H1 (cell line): ENCODE results near the gene MAST2. TPM values are rescaled to one million over a fixed set of nuclear protein-coding genes. Genes with fewer than 3 reads are reported as not detected.

Source experiments
- CEBPB ChIP-seq: IDR thresholded peaks from 2 replicates; pipeline ENCODE4 v1.6.1; 2012; ENCODE audit warnings: low read depth, low read length
- GTF2F1 ChIP-seq: IDR thresholded peaks from 2 replicates; pipeline ENCODE4 v1.6.1; 2012; ENCODE audit warnings: low read depth, low read length, improper control_type of control experiment, borderline replicate concordance
- JUND ChIP-seq: IDR thresholded peaks from 2 replicates; pipeline ENCODE4 v1.6.1; 2011; ENCODE audit warnings: mild to moderate bottlenecking, improper control_type of control experiment, low read length
- KDM1A ChIP-seq: fragments of 200-600, 300-600 bp; sonication (generic); IDR thresholded peaks from 2 replicates; pipeline ENCODE4 v1.7.1; 2016; ENCODE audit warnings: mild to moderate bottlenecking, low read length, borderline replicate concordance
- NANOG ChIP-seq: IDR thresholded peaks from 2 replicates; pipeline ENCODE4 v1.6.1; 2011; ENCODE audit warnings: low read length, low read depth, mild to moderate bottlenecking, inconsistent platforms; ENCODE audit not compliant: insufficient read depth, poor library complexity, severe bottlenecking
- RBBP5 ChIP-seq: IDR thresholded peaks from 2 replicates; pipeline ENCODE4 v1.7.1; 2012; ENCODE audit warnings: low read depth, mild to moderate bottlenecking, inconsistent platforms, low read length, moderate library complexity, borderline replicate concordance
- SIRT6 ChIP-seq: IDR thresholded peaks from one replicate; pipeline ENCODE4 v1.7.1; 2012; ENCODE audit warnings: low read length, inconsistent platforms
- SP1 ChIP-seq: IDR thresholded peaks from 2 replicates; pipeline ENCODE4 v1.6.1; 2011; ENCODE audit warnings: low read depth, low read length
- polyA plus RNA-seq, 7 experiments: library from polyadenylated mRNA; depleted of rRNA in 3 of 7; stranded (reverse) in 5 of 7; unstranded in 2 of 7; fragments of >200 nt in 5 of 7; fragments of 200-250 nt in 2 of 7; gene quantifications; 1 replicate in 5 of 7; 2 replicates in 1 of 7; 4 replicates in 1 of 7; pipeline versions ENCODE4 v1.2.1 to v1.2.3, GENCODE V29; 2011 to 2013; ENCODE audit warnings: missing spikeins in 2 of 7, mixed read lengths in 2 of 7
- total RNA-seq: library from RNA; stranded (reverse); fragmentation: NEBNext Ultra II Directional; extraction: Animal tissue kit (Norgen Biotek cat#: 25700); gene quantifications from 2 replicates; pipeline ENCODE4 v1.2.1, GENCODE V29; 2021
- TF ChIP-seq, protein P1 (sequence below): fragments of 300-600 bp; sonication (generic); IDR thresholded peaks from 2 replicates; pipeline ENCODE4 v1.7.1; 2012; ENCODE audit warnings: low read length, moderate library complexity, mild to moderate bottlenecking, inconsistent platforms; ENCODE audit not compliant: insufficient replicate concordance

MAST2 gene
- total and polyA plus RNA-seq, 2 of the 8 experiments (the other 6 are each of a cell fraction or from before 2014, with no cell fraction given) = 20.5 to 35.4 TPM

DNA sequence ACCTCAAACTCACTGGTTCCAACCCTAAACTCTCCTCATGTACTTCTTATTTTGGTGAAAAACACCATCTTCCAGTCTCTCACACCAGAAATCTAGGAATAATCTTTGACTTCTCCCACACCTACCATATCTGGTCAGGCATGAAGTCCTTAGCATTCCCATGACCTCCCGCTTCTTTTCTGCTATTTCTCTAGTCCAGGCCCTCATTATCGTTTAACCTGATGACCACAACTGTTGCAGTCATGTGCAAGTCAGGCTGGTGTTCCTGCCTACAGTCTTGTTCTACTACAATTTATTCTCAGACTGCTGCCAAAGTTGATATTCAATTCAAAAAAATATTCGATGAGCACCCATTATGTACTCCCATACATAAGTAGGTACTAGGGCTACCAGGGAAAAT, 257.7 kb downstream of the MAST2 start (continued):
- TF ChIP-seq, protein P1, sequence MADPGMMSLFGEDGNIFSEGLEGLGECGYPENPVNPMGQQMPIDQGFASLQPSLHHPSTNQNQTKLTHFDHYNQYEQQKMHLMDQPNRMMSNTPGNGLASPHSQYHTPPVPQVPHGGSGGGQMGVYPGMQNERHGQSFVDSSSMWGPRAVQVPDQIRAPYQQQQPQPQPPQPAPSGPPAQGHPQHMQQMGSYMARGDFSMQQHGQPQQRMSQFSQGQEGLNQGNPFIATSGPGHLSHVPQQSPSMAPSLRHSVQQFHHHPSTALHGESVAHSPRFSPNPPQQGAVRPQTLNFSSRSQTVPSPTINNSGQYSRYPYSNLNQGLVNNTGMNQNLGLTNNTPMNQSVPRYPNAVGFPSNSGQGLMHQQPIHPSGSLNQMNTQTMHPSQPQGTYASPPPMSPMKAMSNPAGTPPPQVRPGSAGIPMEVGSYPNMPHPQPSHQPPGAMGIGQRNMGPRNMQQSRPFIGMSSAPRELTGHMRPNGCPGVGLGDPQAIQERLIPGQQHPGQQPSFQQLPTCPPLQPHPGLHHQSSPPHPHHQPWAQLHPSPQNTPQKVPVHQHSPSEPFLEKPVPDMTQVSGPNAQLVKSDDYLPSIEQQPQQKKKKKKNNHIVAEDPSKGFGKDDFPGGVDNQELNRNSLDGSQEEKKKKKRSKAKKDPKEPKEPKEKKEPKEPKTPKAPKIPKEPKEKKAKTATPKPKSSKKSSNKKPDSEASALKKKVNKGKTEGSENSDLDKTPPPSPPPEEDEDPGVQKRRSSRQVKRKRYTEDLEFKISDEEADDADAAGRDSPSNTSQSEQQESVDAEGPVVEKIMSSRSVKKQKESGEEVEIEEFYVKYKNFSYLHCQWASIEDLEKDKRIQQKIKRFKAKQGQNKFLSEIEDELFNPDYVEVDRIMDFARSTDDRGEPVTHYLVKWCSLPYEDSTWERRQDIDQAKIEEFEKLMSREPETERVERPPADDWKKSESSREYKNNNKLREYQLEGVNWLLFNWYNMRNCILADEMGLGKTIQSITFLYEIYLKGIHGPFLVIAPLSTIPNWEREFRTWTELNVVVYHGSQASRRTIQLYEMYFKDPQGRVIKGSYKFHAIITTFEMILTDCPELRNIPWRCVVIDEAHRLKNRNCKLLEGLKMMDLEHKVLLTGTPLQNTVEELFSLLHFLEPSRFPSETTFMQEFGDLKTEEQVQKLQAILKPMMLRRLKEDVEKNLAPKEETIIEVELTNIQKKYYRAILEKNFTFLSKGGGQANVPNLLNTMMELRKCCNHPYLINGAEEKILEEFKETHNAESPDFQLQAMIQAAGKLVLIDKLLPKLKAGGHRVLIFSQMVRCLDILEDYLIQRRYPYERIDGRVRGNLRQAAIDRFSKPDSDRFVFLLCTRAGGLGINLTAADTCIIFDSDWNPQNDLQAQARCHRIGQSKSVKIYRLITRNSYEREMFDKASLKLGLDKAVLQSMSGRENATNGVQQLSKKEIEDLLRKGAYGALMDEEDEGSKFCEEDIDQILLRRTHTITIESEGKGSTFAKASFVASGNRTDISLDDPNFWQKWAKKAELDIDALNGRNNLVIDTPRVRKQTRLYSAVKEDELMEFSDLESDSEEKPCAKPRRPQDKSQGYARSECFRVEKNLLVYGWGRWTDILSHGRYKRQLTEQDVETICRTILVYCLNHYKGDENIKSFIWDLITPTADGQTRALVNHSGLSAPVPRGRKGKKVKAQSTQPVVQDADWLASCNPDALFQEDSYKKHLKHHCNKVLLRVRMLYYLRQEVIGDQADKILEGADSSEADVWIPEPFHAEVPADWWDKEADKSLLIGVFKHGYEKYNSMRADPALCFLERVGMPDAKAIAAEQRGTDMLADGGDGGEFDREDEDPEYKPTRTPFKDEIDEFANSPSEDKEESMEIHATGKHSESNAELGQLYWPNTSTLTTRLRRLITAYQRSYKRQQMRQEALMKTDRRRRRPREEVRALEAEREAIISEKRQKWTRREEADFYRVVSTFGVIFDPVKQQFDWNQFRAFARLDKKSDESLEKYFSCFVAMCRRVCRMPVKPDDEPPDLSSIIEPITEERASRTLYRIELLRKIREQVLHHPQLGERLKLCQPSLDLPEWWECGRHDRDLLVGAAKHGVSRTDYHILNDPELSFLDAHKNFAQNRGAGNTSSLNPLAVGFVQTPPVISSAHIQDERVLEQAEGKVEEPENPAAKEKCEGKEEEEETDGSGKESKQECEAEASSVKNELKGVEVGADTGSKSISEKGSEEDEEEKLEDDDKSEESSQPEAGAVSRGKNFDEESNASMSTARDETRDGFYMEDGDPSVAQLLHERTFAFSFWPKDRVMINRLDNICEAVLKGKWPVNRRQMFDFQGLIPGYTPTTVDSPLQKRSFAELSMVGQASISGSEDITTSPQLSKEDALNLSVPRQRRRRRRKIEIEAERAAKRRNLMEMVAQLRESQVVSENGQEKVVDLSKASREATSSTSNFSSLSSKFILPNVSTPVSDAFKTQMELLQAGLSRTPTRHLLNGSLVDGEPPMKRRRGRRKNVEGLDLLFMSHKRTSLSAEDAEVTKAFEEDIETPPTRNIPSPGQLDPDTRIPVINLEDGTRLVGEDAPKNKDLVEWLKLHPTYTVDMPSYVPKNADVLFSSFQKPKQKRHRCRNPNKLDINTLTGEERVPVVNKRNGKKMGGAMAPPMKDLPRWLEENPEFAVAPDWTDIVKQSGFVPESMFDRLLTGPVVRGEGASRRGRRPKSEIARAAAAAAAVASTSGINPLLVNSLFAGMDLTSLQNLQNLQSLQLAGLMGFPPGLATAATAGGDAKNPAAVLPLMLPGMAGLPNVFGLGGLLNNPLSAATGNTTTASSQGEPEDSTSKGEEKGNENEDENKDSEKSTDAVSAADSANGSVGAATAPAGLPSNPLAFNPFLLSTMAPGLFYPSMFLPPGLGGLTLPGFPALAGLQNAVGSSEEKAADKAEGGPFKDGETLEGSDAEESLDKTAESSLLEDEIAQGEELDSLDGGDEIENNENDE = no peak
- TF ChIP-seq KDM1A (no peak), JUND (no peak), NANOG (no peak), RBBP5 (no peak), SIRT6 (no peak), GTF2F1 (no peak), SP1 (no peak), CEBPB (no peak)
